HG02840 (cell line): ENCODE measurements around the gene SUSD2.
"Not testable (repeated sequence)": the region's sequence is repeated elsewhere in the genome, so short reads cannot be mapped to it uniquely, and the experiment has no call there.

ENCODE experiments used
- ATAC-seq: cut with Tn5 transposase; IDR thresholded peaks from one replicate; pipeline ENCODE4 v1.9.1; 2021; ENCODE audit warnings: mild to moderate bottlenecking, moderate library complexity, moderate number of reproducible peaks; ENCODE audit not compliant: unreplicated experiment, low FRiP score

SUSD2 gene

DNA sequence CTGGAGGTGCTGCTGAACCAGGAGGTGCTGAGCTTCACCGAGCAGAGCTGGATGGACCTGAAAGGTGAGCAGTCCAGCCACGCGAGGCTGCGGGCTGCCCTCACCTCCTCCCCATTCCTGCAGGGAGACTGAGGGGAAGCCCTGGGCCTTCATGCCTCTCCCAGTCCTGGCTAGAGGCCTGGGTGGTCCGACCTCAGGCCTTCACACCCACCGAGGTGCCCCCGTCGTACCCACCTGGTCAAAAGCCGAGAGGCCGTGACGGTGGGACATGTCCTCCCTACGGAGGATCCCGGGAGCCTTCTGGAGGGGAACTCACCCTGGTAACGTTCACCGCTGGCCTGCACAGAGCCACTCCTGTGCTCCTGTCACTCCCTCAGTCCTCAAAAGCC lies 5.1 kb downstream of the SUSD2 start:
- no peak for ATAC-seq

DNA sequence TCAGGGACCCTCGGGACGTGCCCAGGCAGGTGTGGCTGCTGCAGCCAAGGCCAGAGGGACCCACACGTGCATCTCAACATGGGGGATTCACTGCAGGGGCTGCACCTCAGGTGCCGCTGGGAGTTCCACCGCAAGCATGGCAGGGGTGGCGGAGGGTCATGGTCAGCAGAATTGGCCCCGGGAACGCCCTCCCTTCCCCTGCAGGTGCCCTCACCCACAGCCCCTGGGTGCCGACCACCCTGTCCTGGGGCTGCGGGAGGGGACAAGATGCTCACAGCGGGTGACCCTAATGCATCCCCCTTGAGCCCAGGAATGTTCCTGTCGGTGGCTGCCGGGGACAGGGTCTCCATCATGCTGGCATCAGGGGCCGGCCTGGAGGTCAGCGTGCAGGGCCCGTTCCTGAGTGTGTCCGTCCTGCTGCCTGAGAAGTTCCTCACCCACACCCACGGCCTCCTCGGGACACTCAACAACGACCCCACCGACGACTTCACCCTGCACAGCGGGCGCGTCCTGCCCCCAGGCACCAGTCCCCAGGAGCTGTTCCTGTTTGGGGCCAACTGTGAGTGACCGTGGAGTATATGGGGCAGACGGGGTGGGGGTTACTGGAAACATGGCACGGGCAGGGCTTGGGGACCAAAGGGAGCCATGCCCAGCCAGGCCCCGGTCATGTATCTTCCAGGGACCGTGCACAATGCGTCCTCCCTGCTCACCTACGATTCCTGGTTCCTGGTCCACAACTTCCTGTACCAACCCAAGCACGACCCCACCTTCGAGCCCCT lies 5.8 kb downstream of the SUSD2 start:
- ATAC-seq: no peak

DNA sequence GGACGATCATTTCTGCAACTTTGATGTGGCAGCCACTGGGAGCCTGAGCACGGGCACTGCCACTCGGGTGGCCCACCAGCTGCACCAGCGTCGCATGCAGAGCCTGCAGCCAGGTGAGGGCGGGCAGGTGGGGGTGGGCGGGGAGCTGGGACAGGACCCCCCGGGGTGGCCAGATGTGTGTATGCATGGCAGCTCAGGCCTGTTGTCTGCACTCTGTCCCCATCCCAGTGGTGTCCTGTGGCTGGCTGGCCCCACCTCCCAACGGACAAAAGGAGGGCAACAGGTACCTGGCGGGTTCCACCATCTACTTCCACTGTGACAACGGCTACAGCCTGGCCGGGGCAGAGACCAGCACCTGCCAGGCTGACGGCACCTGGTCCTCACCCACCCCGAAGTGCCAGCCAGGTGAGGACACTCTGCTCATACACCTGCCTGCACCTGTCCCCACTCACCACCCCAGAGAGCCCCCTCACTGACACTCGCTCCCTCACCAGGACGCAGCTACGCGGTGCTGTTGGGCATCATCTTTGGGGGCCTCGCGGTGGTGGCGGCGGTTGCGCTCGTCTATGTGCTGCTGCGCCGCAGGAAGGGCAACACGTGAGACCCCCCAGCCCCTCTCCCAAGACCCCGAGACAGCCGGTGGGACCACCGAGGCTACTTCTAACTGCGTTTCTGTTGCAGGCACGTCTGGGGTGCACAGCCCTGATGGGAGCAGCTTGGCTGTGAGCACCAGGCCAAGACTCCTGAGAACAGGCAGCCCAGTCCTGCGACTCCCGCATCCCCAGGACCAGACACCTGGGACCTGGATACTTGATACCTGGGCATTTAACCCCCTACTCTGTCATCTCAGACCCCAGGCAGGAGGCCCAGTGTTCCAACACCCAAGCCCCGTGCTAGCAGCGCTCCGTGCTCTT lies 6.7 kb downstream of the SUSD2 start:
- no peak for ATAC-seq

DNA sequence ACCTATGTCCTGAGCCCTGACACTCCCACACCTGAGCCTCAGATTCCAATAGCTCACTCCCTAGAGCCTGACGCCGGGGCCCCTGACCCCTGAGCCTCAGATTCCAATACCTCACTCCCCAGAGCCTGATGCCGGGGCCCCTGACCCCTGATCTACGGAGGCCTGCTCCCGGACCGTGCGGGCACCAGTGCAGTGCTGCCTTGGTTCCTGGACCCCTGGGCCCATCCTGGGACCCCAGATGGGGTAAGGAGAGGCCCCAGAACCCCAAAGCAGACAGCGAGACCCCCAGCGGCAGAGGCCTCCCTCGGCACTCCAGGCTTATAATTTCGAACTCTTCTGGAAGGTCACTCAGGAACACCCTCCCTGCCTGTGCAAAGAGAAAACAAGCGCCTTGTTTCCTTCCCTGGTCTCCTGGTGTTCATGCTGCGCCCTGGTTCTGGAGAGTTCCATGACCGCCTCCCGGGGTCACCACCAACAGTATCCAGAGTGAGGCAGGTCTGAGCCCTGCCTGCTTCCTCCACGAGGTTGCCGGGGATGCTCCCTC lies 7.5 kb downstream of the SUSD2 start:
- ATAC-seq: no peak

DNA sequence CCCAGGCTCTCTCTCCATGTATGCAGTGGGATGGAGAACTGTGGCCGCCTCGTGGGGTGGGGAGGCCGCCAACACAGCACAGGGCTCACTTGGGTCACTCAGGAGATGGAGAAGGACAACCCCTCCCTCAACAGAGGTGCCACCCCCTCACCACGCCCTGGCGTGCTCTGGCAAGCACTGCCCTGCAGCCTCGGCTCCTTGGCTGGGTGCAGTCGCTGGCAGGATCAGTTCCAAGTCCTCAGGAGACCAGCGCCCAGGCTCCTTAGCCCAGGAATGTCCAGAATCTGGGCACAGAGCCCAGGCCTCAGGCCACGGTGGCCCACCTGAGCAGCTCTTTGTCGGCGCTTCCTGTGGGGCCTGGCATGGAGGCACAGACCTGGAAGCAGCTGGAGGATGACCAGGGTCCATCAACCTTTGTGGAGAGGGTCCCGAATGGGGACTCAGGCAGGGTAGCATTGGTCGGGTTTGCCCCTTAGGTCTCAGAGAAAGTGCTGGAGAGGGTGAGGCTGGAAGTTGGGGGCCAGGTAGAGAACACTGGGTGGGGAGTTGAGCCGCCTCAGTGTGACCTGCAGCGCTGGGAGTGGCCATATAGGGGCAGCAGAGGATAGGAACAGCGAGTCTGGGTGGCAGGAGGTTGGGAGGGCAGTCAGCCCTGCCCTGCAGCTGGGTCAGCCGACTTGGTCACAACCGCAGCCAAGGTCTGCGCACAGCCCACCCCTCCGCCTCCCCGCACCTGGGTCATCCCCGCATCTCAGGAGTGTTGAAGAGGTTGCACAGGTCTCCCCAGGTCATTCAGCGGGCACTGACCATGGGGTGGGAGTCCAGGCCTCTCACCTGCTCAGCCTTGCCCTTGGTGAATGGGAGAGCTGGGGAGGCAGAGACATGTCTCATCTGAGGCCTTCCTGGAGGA lies 8.2 kb downstream of the SUSD2 start:
- no peak for ATAC-seq

DNA sequence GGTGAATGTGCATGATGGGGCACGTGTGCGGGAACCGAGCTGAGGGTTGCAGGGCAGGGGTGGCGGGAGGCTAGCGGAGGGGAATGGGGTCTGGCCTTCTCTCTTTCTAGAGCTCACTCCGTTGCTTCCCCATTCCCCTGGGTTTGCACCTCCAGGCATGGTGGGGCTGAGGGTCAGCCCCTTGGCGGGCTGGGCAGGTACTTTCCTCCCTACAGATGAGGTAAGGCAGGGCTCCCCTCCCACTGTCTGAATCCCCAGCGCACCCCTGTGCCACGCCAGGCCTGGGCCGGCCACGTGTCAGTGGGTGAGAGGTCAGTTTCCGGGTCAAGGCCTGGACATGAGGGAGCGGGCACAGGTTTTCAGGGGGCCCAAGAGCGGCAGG lies 8.9 kb downstream of the SUSD2 start:
- ATAC-seq: no peak

DNA sequence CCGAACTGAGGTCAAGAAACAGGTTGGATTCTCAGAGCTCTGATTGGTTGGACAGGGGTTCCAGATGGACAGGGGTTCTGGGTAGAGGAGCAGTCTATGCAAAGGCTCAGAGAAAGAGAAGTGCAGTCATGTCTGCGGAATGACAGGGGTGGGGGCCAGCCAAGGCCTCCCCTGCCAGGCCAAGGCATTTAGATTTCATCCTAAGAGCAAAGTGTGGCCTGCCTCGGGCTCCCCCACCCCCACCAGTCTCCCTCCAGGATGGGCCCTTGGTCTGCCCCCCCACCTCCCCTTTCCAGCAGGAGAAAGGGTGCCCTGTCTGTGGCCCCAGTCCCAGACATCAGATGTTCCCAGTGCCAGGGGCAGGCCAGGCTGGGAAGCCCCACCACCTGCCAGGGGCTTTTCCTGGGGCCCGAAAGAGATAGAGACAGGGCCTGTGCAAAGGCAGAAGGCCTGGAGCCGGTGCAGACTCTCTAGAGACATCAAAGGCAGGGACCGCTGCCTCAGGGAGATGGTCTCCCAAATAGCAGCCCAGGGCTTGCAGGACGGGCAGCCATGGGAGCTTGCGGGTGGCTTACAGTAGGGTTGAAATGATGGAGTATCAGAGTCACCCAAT lies 9.4 kb downstream of the SUSD2 start:
- no peak for ATAC-seq

DNA sequence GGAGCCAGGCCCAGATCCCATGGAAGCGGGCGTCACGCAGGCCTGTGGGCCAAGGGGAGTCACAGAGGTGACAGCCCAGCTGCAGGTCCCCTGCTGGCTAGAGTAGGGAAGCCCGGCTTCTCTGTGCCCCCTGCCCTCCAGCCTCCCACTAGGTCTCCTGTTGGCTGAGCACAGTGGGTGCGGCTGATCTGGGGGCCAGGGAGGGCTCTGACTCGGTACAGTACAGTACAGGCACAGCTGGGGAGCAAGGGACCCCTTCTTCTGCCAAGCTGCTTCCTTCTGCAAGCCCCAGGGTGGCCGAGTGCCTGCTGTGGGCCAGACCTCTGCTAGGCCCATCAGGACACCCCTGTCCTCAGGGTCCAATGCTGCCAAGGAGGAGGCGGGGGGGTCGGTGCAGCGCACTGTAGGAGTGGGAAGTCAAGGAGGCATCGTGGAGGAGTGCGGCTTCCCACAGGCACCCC lies 10.1 kb downstream of the SUSD2 start:
- no peak for ATAC-seq

DNA sequence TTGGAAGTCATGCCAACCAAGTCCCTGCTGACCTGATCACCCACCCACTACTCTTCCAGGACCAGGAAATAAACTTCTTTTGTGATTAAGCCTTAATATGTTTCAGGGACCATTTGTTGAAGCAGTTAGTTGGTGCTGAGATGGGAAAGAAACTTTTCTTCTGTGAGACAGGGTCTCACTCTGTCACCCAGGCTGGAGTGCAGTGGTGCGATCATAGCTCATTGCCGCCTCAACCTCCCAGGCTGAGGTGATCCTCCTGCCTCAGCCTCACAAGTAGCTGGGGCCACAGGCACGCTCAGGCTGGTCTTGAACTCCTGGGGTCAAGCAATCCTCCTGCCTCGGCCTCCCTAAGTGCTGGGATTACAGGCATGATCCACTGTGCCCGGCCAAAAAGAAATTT lies 10.6 kb downstream of the SUSD2 start:
- no peak for ATAC-seq

DNA sequence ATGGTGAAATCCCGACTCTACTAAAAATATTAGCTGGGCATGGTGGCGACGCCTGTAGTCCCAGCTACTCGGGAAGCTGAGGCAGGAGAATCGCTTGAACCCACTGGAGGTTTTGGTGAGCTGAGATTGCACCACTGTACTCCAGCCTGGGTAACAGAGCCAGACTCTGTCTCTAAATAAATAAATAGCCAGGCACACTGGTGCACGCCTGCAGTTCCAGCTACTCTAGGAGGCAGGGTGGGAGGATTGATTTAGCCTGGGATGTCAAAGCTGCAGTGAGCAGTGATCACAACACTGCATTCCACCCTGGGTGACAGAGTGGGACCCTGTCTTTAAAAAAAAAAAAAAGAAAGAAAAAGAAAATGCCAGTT lies 17.4 kb downstream of the SUSD2 start:
- no peak for ATAC-seq

DNA sequence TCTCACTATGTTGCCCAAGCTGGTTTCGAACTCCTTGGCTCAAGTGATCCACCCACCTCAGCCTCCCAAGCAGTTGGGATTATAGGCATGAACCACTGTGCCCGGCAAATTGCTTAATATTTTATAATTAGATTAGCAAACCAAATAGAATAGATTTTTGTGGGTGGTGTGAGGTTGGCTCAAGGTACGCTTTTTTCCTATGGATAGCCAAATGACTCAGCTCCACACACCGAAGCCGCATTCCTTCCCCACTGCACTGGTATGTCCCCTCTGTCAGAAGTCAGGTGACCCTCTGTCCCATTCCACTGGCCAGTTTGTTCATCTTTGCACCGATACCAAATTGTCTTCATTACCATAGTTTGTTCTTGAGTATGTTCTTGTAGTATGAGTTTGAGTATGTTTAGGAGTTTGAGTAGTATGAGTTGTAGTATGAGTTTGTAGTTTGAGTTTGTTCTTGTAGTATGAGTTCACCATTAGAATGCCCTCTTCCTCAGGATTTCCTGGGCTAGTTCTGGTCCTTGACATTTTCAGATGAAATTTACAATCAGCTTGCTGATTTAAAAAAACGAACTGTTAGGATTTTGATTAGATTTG lies 19.4 kb downstream of the SUSD2 start:
- no peak for ATAC-seq

DNA sequence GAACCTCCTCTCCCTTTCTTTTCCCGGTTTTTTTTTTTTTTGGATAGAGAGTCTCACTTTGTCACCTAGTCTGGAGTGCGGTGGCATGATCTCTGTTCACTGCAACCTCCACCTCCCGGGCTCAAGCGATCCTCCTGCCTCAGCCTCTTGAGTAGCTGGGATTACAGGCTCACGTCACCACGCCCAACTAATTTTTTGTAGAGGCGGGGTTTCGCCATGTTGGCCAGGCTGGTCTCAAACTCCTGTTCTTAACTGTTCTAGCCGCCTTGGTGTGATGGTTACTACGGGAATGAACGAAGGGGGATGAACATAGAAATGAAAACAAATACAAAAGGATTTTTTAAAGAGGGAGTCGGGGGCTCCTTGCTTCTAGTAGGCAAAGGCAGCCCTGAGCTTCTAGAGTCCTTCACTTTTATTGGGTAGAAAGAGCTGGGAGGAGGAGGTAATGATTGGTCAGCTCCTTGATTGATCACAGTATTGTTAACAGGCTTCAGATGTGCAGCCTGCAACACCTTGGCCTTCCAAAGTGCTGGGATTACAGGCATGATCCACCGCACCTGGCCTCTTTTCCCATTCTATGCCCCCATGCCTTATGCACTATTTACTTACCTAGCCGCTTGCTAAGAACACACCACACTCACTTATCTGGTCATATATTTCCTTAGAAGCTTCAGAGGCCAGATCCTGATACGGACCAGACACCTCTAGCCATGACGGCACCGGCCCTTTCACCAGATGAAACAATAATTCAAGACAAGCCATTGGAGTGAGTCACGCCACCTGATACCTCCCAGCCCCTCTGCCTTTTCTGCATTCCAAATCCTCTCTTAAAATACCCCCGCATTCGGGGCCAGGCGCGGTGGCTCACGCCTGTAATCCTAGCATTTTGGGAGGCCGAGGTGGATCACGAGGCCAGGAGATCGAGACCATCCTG lies 20.7 kb downstream of the SUSD2 start:
- no peak for ATAC-seq

DNA sequence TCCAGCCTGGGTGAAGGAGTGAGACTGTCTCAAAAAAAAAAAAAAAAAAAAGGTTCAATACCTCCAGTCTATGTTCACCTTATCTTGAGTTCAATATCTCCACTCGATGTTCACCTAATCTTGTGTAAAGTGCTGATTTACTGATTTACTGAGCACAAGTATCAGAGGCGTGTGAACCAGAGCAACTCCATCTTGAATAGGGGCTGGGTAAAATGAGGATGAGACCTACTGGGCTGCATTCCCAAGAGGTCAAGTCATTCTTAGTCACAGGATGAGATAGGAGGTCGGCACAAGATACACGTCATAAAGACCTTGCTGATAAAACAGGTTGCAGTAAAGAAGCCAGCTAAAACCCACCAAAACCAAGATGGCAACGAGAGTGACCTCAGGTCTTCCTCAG lies 22.6 kb downstream of the SUSD2 start:
- not testable (repeated sequence) for ATAC-seq

DNA sequence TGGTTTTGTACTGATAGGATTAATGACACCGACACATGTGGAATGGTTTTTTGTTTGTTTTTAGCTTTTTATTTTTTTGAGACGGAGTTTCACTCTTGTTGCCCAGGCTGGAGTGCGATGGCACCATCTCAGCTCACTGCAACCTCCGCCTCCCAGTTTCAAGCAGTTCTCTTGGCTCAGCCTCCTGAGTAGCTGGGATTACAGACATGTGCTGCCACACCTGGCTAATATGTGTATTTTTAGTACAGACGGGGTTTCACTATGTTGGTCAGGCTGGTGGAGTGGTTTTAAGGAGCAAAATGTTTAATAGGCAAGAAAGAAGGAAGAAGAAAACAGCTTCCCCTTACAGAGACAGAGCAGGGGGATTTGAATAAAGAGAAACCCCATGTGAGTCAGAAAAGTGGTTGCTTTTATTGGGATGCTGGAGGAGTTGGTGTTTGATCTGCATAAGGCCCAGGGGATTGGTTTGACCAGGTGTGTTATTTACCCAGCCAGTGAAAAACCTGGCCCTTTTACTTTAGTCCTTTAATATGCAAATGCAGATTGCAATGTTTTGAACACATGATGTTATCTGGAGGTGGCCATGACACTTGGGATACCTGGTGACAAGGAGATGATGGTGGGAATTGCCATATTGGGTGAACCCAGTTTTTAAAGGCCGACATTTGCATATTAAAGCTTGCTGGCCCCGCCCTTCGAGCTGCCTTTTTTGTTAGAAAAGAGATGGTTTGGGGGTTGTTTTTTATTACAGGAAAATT lies 24.3 kb downstream of the SUSD2 start:
- ATAC-seq: no peak

DNA sequence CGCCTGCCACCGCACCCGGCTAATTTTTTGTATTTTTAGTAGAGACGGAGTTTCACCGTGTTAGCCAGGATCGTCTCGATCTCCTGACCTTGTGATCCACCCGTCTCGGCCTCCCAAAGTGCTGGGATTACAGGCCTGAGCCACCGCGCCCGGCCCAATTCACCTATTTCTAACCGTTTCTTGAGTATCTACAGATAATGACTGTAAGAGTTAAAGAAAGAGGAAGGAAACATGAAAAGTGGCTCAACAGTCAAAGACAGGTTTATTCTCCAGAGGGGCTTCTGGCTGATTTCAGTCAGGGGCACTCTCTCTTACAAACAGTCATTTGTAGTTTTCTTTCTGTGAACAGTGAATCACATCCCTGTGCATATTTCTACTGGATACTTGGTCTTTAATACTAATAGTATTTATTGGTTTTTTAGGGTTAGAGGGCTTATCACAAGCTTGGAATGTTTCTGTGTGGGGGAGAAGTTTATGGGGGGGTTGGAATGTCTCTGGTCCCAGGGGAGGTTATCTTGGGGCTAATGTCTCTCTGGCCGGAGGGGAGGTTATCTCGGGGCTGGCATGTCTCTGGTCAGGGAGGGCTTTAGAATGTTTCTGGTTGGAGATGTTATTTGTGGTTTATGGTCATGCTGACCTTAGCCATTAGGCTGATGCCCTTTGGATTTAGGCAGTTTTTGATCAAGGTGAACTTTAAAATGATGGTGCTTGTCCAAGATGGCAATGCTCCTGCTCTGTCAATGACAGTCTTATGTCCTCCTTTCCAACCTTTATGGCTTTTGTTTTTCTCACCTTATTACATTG lies 25.4 kb downstream of the SUSD2 start:
- not testable (repeated sequence) for ATAC-seq

DNA sequence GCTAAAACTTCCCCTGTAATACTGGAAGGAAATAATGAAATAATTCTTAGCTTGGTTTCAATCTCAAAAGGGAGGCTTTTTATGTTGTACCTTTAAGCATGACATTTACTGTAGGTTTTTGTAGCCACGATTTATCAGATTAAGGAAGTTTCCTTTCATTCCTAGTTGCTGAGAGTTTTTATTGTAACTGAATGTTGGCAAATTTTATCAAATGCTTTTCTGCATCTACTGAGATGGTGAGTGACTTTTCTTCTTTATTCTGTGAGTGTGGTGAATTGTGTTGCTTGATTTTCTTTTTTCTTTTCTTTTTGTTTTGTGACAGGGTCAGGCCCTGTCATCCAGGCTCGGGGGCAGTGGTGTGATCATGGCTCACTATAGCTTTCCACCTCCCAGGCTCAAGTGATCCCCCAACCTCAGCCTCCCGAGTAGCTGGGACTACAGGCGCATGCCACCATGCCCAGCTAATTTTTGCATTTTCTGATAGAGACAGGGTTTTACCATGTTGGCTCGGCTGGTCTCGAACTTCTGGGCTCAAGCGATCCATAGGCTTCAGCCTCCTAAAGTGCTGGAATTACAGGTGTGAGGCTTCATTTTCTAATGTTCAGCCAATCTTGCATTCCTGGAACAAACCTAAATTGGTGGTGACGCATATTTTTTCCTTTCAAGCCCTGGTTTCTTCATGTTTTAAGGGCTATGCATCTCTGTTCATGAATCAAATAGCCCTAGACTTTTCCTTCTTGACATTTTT lies 26.2 kb downstream of the SUSD2 start:
- no peak for ATAC-seq
